H9 (cell line): ENCODE results near the gene RASA2. TPM values are rescaled to one million over a fixed set of nuclear protein-coding genes. Genes with fewer than 3 reads are reported as not detected.

ENCODE experiments used
- DNase-seq: peaks from one replicate; pipeline ENCODE4 v3.0.0-alpha.2; 2017
- H2AFZ ChIP-seq: one replicate; pipeline ENCODE4 v1.6.1; 2013; ENCODE audit warnings: mild to moderate bottlenecking, low read length, control low read depth, moderate library complexity
- H2AK5ac ChIP-seq: 2 replicates; pipeline ENCODE4 v1.6.1; 2013; ENCODE audit warnings: low read length, control low read depth, mixed read lengths; ENCODE audit not compliant: insufficient read length
- H2BK120ac ChIP-seq: one replicate; pipeline ENCODE4 v1.6.1; 2013; ENCODE audit warnings: low read depth, mild to moderate bottlenecking, low read length, control low read depth, inconsistent platforms; ENCODE audit not compliant: poor library complexity, severe bottlenecking
- H2BK12ac ChIP-seq: 2 replicates; pipeline ENCODE4 v1.6.1; 2013; ENCODE audit warnings: low read length, control low read depth, mixed read lengths, low read depth; ENCODE audit not compliant: insufficient read length
- H2BK15ac ChIP-seq: 2 replicates; pipeline ENCODE4 v1.6.1; 2013; ENCODE audit warnings: low read depth, low read length, control low read depth
- H2BK20ac ChIP-seq: one replicate; pipeline ENCODE4 v1.6.1; 2013; ENCODE audit warnings: low read depth, mild to moderate bottlenecking, low read length, control low read depth, inconsistent platforms; ENCODE audit not compliant: poor library complexity, severe bottlenecking
- H2BK5ac ChIP-seq: 2 replicates; pipeline ENCODE4 v1.6.1; 2013; ENCODE audit warnings: low read length, control low read depth, mixed read lengths; ENCODE audit not compliant: insufficient read length
- H3K14ac ChIP-seq: 2 replicates; pipeline ENCODE4 v1.6.1; 2013; ENCODE audit warnings: low read length, control low read depth; ENCODE audit not compliant: insufficient read depth
- H3K18ac ChIP-seq: 2 replicates; pipeline ENCODE4 v1.6.1; 2013; ENCODE audit warnings: low read depth, mild to moderate bottlenecking, mixed read lengths, low read length, control low read depth; ENCODE audit not compliant: insufficient read length
- H3K23ac ChIP-seq: 2 replicates; pipeline ENCODE4 v1.6.1; 2013; ENCODE audit warnings: low read length, control low read depth, mixed read lengths, low read depth; ENCODE audit not compliant: insufficient read length
- H3K23me2 ChIP-seq: 2 replicates; pipeline ENCODE4 v1.6.1; 2013; ENCODE audit warnings: low read depth, mild to moderate bottlenecking, mixed read lengths, low read length, control low read depth; ENCODE audit not compliant: insufficient read length, poor library complexity, severe bottlenecking
- H3K27ac ChIP-seq: 2 replicates; pipeline ENCODE4 v1.5.1; 2013; ENCODE audit warnings: low read length, control low read depth, mixed read lengths, low read depth; ENCODE audit not compliant: insufficient read length
- H3K27me3 ChIP-seq: 2 replicates; pipeline ENCODE4 v1.6.1; 2013; ENCODE audit warnings: low read length, control low read depth, inconsistent platforms; ENCODE audit not compliant: insufficient read depth
- H3K4ac ChIP-seq: 2 replicates; pipeline ENCODE4 v1.6.1; 2013; ENCODE audit warnings: low read depth, mild to moderate bottlenecking, control low read depth, inconsistent platforms, low read length, moderate library complexity
- H3K4me1 ChIP-seq: 2 replicates; pipeline ENCODE4 v1.6.1; 2013; ENCODE audit warnings: low read length, control low read depth, inconsistent platforms; ENCODE audit not compliant: insufficient read depth
- H3K4me2 ChIP-seq: 2 replicates; pipeline ENCODE4 v1.6.1; 2013; ENCODE audit warnings: low read length, control low read depth, mixed read lengths; ENCODE audit not compliant: insufficient read length, insufficient read depth
- H3K56ac ChIP-seq: 2 replicates; pipeline ENCODE4 v1.6.1; 2013; ENCODE audit warnings: low read depth, mild to moderate bottlenecking, mixed read lengths, low read length, control low read depth; ENCODE audit not compliant: insufficient read length
- H3K79me1 ChIP-seq: 2 replicates; pipeline ENCODE4 v1.6.1; 2013; ENCODE audit warnings: low read depth, mild to moderate bottlenecking, moderate library complexity, low read length, control low read depth, inconsistent platforms; ENCODE audit not compliant: insufficient read depth, poor library complexity, severe bottlenecking
- H3K79me2 ChIP-seq: 2 replicates; pipeline ENCODE4 v1.6.1; 2013; ENCODE audit warnings: low read length, control low read depth, inconsistent platforms; ENCODE audit not compliant: insufficient read depth
- H3K9ac ChIP-seq: 2 replicates; pipeline ENCODE4 v1.6.1; 2013; ENCODE audit warnings: low read length, control low read depth, mixed read lengths; ENCODE audit not compliant: insufficient read length; ENCODE audit errors: extremely low read depth
- H3K9me3 ChIP-seq: one replicate; pipeline ENCODE4 v1.6.1; 2013; ENCODE audit warnings: low read depth, low read length, inconsistent platforms; ENCODE audit not compliant: control insufficient read depth
- H3T11ph ChIP-seq: one replicate; pipeline ENCODE4 v1.6.1; 2013; ENCODE audit warnings: mild to moderate bottlenecking, low read length, control low read depth, inconsistent platforms
- H4K20me1 ChIP-seq: one replicate; pipeline ENCODE4 v1.6.1; 2013; ENCODE audit not compliant: control insufficient read depth, insufficient read length, insufficient read depth
- H4K5ac ChIP-seq: 2 replicates; pipeline ENCODE4 v1.6.1; 2013; ENCODE audit warnings: low read depth, mild to moderate bottlenecking, mixed read lengths, low read length, control low read depth; ENCODE audit not compliant: insufficient read length
- H4K8ac ChIP-seq: replicated peaks from 2 replicates; pipeline ENCODE4 v1.6.1; 2013; ENCODE audit warnings: low read length, control low read depth, mixed read lengths, low read depth; ENCODE audit not compliant: insufficient read length
- H4K91ac ChIP-seq: 2 replicates; pipeline ENCODE4 v1.6.1; 2013; ENCODE audit warnings: low read depth, mild to moderate bottlenecking, moderate library complexity, mixed read lengths, low read length, control low read depth; ENCODE audit not compliant: insufficient read length
- H3K27ac Mint-ChIP-seq, 3 experiments: 2 replicates in 2 of 3; 3 replicates in 1 of 3; pipeline ENCODE4 v1.8.0; 2020 to 2021; ENCODE audit warnings: mixed read lengths in 3 of 3, mild to moderate bottlenecking in 1 of 3, moderate library complexity in 1 of 3
- H3K27me3 Mint-ChIP-seq: 2 replicates; pipeline ENCODE4 v1.8.0; 2021; ENCODE audit warnings: low read depth, mild to moderate bottlenecking, moderate library complexity, mixed read lengths
- H3K36me3 Mint-ChIP-seq, 3 experiments: 2 replicates in 2 of 3; 3 replicates in 1 of 3; pipeline ENCODE4 v1.8.0; 2020 to 2021; ENCODE audit warnings: low read depth in 3 of 3, mixed read lengths in 3 of 3; ENCODE audit not compliant: insufficient read depth in 1 of 3
- H3K4me1 Mint-ChIP-seq, 2 experiments: 2 replicates each; pipeline ENCODE4 v1.8.0; 2020; ENCODE audit warnings: mixed read lengths in 2 of 2
- H3K4me3 Mint-ChIP-seq, 2 experiments: 2 replicates in 1 of 2; 3 replicates in 1 of 2; pipeline ENCODE4 v1.8.0; 2020 to 2021; ENCODE audit warnings: mild to moderate bottlenecking in 2 of 2, mixed read lengths in 2 of 2, moderate library complexity in 1 of 2
- H3K9me3 Mint-ChIP-seq, 2 experiments: 2 replicates in 1 of 2; 3 replicates in 1 of 2; pipeline ENCODE4 v1.8.0; 2020; ENCODE audit warnings: mild to moderate bottlenecking in 2 of 2, mixed read lengths in 2 of 2, moderate library complexity in 1 of 2
- total RNA-seq: library from RNA; stranded (reverse); gene quantifications from 2 replicates; pipeline ENCODE4 v1.2.1, GENCODE V29; 2021
- TF ChIP-seq, protein P1 (sequence below): fragments of 200-600 bp; sonication (generic); conservative IDR thresholded peaks from 3 replicates; pipeline ENCODE4 v1.8.0; 2021; ENCODE audit warnings: antibody characterized with exemption, mild to moderate bottlenecking

RASA2 gene
- total RNA-seq, 1 experiment from 2014 or later, result 24.4 TPM

DNA sequence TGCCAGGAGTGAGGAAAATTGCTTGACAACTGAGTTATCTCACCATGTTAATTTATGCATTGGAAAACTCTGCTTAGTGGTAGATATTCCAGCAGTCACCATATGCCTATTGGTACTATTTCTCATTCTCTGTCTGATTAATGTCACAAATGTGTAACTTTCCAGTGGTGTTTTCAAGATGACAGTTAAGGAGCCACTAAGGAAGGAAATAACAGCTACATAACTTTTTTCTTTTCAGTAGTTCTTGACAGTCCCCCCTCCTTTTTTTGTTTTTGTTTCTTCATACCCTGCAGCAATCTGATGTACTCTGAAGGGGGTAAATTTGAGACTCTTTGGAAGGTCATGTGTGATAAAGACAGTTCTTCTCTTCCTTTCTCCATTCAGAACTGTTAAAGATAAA lies 13.1 kb downstream of the RASA2 start:
- Histone ChIP-seq H2BK5ac (no peak overlapping the region), H3K4ac (no peak overlapping the region), H3K27ac (no peak overlapping the region), H3K56ac (no peak overlapping the region), H2AFZ (no peak overlapping the region), H3T11ph (no peak overlapping the region), H3K9me3 (no peaks in the 10 kb centered on the region), H4K5ac (no peak overlapping the region), H3K27me3 (no peaks in the 10 kb centered on the region), H2AK5ac (no peak overlapping the region), H4K8ac (no peak overlapping the region), H2BK15ac (no peak overlapping the region), H3K9ac (no peak overlapping the region), H2BK12ac (no peak overlapping the region), H3K4me2 (no peak overlapping the region), H3K23ac (no peak overlapping the region), H4K91ac (no peak overlapping the region), H2BK20ac (no peak overlapping the region), H4K20me1 (no peaks in the 10 kb centered on the region), H3K18ac (no peak overlapping the region), H3K14ac (no peak overlapping the region), H3K79me2 (peaks cover 5% of the 10 kb centered on the region; the same call in 1 of the 2 replicates), H2BK120ac (no peak overlapping the region), H3K23me2 (no peaks in the 10 kb centered on the region), H3K79me1 (peaks cover 3% of the 10 kb centered on the region), H3K4me1 (no peaks in the 10 kb centered on the region)
- H3K36me3 Mint-ChIP-seq, result peaks cover 0 to 6% (median 0%) of the 10 kb centered on the region in 3 experiments; a peak in 1 of 7 replicates
- H3K9me3 Mint-ChIP-seq, result no peaks in the 10 kb centered on the region
- H3K4me1 Mint-ChIP-seq, result peaks cover 0 to 6% of the 10 kb centered on the region in 2 experiments; a peak in 2 of 4 replicates
- TF ChIP-seq, protein P1, sequence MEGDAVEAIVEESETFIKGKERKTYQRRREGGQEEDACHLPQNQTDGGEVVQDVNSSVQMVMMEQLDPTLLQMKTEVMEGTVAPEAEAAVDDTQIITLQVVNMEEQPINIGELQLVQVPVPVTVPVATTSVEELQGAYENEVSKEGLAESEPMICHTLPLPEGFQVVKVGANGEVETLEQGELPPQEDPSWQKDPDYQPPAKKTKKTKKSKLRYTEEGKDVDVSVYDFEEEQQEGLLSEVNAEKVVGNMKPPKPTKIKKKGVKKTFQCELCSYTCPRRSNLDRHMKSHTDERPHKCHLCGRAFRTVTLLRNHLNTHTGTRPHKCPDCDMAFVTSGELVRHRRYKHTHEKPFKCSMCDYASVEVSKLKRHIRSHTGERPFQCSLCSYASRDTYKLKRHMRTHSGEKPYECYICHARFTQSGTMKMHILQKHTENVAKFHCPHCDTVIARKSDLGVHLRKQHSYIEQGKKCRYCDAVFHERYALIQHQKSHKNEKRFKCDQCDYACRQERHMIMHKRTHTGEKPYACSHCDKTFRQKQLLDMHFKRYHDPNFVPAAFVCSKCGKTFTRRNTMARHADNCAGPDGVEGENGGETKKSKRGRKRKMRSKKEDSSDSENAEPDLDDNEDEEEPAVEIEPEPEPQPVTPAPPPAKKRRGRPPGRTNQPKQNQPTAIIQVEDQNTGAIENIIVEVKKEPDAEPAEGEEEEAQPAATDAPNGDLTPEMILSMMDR, result no peak
- H3K27me3 Mint-ChIP-seq, result no peaks in the 10 kb centered on the region
- no peak overlapping the region for H3K27ac Mint-ChIP-seq
- H3K4me3 Mint-ChIP-seq, result no peak overlapping the region
- DNase-seq, result no peak
